Osteoblast (primary cell): ENCODE measurements around the gene SOX5. TPM values are rescaled to one million over a fixed set of nuclear protein-coding genes. Genes with fewer than 3 reads are reported as not detected.

Source experiments
- DNase-seq: peaks from one replicate; pipeline ENCODE4 v3.0.0; 2011; ENCODE audit warnings: low spot score, mixed read lengths; ENCODE audit not compliant: insufficient read length; ENCODE audit errors: missing footprints
- H2AFZ ChIP-seq: 2 replicates; pipeline ENCODE4 v1.6.0; 2011; ENCODE audit warnings: mild to moderate bottlenecking, low read length
- H3K27ac ChIP-seq: 2 replicates; pipeline ENCODE4 v1.5.1; 2011; ENCODE audit warnings: mild to moderate bottlenecking, low read depth, low read length, moderate library complexity
- H3K27me3 ChIP-seq: 2 replicates; pipeline ENCODE4 v1.6.0; 2012; ENCODE audit warnings: mild to moderate bottlenecking, control low read depth, inconsistent platforms, low read length, moderate library complexity; ENCODE audit not compliant: insufficient read depth
- H3K36me3 ChIP-seq: 2 replicates; pipeline ENCODE4 v1.5.1; 2011; ENCODE audit warnings: mild to moderate bottlenecking, low read length, control low read depth, moderate library complexity; ENCODE audit not compliant: insufficient read depth
- H3K4me1 ChIP-seq: 2 replicates; pipeline ENCODE4 v1.5.1; 2011; ENCODE audit warnings: mild to moderate bottlenecking, low read length, control low read depth, moderate library complexity; ENCODE audit not compliant: insufficient read depth
- H3K4me2 ChIP-seq: 2 replicates; pipeline ENCODE4 v1.6.0; 2011; ENCODE audit warnings: mild to moderate bottlenecking, low read length; ENCODE audit not compliant: insufficient read depth
- H3K4me3 ChIP-seq: fragments of 200-600 bp; sonication (generic); 3 replicates; pipeline ENCODE4 v1.5.1; 2012; ENCODE audit warnings: mild to moderate bottlenecking, low read length, inconsistent platforms; ENCODE audit not compliant: insufficient read depth
- H3K79me2 ChIP-seq: 2 replicates; pipeline ENCODE4 v1.6.0; 2012; ENCODE audit warnings: mild to moderate bottlenecking, low read length, control low read depth, inconsistent platforms; ENCODE audit not compliant: insufficient read depth
- H3K9me3 ChIP-seq: 2 replicates; pipeline ENCODE4 v1.5.1; 2011; ENCODE audit warnings: low read depth, low read length, control low read depth
- H4K20me1 ChIP-seq: 2 replicates; pipeline ENCODE4 v1.6.0; 2012; ENCODE audit warnings: mild to moderate bottlenecking, low read length, control low read depth; ENCODE audit not compliant: insufficient read depth
- total RNA-seq: library from RNA; depleted of rRNA; stranded (reverse); fragments of >200 nt; gene quantifications from 2 replicates; pipeline ENCODE4 v1.2.3, GENCODE V29; 2012
- TF ChIP-seq, protein P1 (sequence below): IDR thresholded peaks from 2 replicates; pipeline ENCODE4 v1.5.1; 2011; ENCODE audit warnings: mild to moderate bottlenecking, low read depth, low read length, moderate library complexity; ENCODE audit errors: extremely low read depth

Gene SOX5
- total RNA-seq, 1 donor = 5.1 TPM

- Histone ChIP-seq H3K4me3 (no peak overlapping the region), H3K79me2 (no peaks in the 10 kb centered on the region), H3K27me3 (peaks cover 19% of the 10 kb centered on the region), H3K27ac (no peak overlapping the region), H4K20me1 (no peaks in the 10 kb centered on the region), H2AFZ (no peak overlapping the region), H3K4me1 (no peaks in the 10 kb centered on the region), H3K9me3 (no peaks in the 10 kb centered on the region), H3K4me2 (no peak overlapping the region), H3K36me3 (no peaks in the 10 kb centered on the region)
- TF ChIP-seq, protein P1, sequence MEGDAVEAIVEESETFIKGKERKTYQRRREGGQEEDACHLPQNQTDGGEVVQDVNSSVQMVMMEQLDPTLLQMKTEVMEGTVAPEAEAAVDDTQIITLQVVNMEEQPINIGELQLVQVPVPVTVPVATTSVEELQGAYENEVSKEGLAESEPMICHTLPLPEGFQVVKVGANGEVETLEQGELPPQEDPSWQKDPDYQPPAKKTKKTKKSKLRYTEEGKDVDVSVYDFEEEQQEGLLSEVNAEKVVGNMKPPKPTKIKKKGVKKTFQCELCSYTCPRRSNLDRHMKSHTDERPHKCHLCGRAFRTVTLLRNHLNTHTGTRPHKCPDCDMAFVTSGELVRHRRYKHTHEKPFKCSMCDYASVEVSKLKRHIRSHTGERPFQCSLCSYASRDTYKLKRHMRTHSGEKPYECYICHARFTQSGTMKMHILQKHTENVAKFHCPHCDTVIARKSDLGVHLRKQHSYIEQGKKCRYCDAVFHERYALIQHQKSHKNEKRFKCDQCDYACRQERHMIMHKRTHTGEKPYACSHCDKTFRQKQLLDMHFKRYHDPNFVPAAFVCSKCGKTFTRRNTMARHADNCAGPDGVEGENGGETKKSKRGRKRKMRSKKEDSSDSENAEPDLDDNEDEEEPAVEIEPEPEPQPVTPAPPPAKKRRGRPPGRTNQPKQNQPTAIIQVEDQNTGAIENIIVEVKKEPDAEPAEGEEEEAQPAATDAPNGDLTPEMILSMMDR = no peak
- DNase-seq = no peak
Observed at GRCh38 chr12:23944067-23944466, 5.4 kb downstream of the SOX5 start.

- Histone ChIP-seq H3K79me2 (no peaks in the 10 kb centered on the region), H3K27me3 (peaks cover 6% of the 10 kb centered on the region), H3K36me3 (no peaks in the 10 kb centered on the region), H4K20me1 (no peaks in the 10 kb centered on the region), H3K27ac (no peak overlapping the region), H3K9me3 (no peaks in the 10 kb centered on the region), H2AFZ (no peak overlapping the region), H3K4me1 (no peaks in the 10 kb centered on the region), H3K4me3 (no peak overlapping the region), H3K4me2 (no peak overlapping the region)
- TF ChIP-seq, protein P1 = no peak
- no peak for DNase-seq
Observed at GRCh38 chr12:23942841-23943240, 6.6 kb downstream of the SOX5 start.

DNA sequence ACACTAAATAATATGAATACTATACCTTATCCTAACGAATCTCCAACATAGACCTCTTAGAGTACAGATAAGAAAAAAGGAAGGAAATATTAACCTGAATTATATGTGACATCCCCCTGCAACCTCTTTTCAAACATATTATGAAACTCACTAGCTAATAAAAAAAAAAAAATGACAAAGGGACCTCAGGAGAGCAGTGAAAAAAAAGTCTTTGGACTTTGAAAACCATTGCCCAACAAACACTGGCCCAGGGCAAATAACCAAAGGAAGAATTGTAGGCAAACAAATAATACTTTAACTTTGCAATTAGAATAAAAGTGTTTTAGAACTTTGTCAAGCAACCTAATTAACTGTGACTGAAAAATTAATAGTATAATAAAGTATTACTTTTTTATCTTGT lies 7.7 kb downstream of the SOX5 start:
- Histone ChIP-seq H3K79me2 (no peaks in the 10 kb centered on the region), H2AFZ (no peak overlapping the region), H3K27ac (no peak overlapping the region), H3K9me3 (no peaks in the 10 kb centered on the region), H3K27me3 (no peaks in the 10 kb centered on the region), H3K4me2 (no peak overlapping the region), H3K4me3 (no peak overlapping the region), H3K36me3 (no peaks in the 10 kb centered on the region), H3K4me1 (no peaks in the 10 kb centered on the region), H4K20me1 (no peaks in the 10 kb centered on the region)
- TF ChIP-seq, protein P1 = no peak
- DNase-seq = no peak

DNA sequence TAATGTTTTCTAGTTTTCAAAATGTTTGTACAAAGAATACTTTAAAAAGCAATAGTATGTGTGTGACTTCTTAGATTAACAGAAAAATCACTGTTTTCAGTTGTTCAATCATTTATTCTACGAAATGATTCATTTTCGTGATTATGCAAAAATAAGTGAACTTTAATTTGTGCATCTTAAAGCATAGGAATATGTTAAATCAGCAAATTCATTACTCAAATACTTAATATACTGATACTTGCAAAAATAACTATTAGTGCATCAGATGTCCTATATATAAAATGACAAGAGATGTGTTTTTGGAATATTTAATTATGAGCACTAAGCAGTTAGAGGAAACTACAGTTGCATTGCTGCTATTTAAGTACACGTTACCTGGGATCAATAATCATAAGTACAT lies 11.0 kb downstream of the SOX5 start:
- Histone ChIP-seq H3K27ac (no peak overlapping the region), H3K4me3 (no peak overlapping the region), H3K4me2 (no peak overlapping the region), H3K4me1 (no peaks in the 10 kb centered on the region), H3K27me3 (no peaks in the 10 kb centered on the region), H3K36me3 (no peaks in the 10 kb centered on the region), H2AFZ (no peak overlapping the region), H4K20me1 (no peaks in the 10 kb centered on the region), H3K79me2 (no peaks in the 10 kb centered on the region), H3K9me3 (no peaks in the 10 kb centered on the region)
- DNase-seq = no peak
- TF ChIP-seq, protein P1 = no peak
